Fibroblast of peridontal ligament (primary cell): ENCODE data around the gene DAGLA.
A peak's percentile ranks its signal among the peaks of the same experiment; 100 is the strongest.

Source experiments
- DNase-seq: peaks from one replicate; pipeline ENCODE4 v3.0.0-alpha.2; 2010; ENCODE audit errors: extremely low read depth

DAGLA gene

DNA sequence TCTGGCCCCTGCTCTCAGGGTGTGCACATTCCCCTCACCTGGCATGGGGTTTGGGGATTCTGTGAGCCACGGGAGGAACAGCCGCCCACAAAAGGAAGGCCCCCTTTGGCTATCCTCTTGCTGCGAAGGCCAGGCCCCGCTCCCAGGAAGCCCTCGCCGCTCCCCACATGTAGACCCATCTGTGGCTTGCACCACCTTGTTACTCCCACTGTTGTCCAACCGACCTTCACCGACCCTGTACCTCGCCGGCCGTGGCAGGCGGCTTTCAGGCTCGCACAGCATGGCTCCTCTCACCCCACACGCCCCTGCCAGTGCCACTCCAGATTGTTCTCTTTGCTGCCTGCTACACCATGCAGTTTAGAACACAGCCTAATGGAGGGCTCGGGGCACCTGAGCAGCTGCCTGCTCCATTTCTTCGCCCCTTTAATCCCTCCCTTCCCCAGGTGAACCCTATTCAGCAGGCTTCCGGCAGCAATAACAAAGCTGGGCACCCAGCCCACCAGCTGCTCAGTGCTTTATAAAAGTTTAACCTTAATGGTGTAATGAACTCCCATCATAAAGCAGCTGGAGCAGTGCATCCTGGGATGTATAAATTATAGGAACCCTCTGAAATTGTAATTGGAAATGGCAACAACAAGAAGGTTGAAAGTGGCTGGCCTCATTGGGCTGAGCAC is 10.7 kb downstream of the DAGLA start:
- DNase-seq: no peak

DNA sequence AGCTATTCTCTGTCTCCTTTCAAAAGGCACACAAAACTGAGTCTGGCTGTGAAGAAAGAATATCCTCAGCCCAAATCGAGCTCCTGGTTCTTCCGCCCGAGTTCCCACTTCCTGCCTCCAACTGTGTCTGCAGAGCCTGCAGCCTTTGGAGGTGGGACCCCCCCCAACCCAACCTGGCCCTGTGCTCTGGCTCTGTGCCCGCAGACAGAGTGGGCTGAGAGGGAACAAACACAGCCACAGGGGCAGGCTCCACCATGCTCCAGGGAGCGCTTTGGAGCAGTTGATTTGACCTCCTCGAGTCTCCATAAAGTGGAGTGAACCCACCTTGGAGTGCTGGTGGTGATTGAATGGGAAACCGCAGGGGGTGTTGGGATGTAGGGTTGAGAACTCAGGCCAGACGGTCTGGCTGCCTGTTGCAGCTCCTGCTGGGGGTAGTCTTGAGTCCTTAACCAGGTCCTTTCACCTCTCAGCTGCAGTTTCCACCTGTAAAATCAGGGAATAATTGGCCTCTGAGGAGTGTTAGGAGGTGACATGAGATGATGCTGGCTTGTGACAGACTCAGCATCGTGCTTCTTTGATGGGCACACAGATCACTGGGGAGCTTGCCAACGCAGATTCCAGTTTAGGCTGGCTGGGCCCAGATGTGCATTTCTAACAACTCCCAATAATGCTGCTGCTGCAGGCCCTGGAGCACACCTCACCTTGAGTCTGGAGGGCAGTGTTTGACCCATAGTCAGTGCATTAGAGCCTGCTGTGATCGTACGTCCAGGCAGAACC is 11.4 kb downstream of the DAGLA start:
- DNase-seq: no peak

DNA sequence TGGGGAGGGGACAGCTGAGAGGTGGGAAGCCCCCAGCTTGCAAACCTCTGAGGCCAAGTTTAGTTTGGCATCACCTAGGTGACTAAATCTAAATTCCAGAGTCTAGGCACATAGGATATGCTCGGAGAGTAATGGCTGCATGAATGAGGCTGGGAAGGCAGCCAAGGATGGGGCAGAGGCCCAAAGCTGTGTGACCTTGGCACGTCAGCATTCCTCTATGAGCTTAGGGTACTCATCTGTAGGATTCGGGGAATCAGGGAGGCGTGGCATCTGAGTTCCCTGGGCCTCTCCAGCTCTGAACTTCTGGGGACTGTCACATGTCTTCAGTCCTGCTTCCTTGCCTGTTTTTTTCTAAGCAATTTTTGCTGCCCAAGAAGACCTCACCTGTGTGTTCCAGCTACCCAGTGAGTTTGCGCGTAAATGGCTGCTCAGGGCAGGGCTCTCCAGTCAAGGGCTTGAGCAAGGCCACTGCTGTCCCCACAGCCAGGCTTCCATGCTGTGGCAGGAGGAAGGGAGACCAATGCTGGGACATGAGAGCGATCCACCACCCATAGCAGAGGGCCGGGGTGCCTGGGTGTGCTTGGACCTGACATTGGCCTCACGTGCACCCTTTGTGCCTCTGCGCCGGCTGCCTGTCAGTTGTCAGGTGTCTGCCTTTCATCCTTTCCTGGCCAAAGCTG is 13.9 kb downstream of the DAGLA start:
- DNase-seq: no peak

DNA sequence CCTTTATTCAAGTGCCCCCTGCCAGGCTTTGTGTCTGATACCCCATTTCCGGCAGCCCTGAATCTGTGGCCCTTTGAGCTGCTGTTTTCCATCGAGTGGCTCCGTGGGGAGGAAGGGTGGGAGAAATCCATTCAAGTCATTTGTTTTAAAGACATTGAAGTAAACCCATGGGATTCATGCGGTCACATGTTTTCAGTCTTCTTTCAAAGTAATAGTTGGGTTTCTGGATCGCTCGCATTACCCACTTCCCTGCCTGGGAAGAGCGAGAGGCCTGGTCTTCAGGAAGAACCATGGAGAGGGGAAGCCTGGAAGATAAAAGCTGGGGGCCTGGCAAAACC is 14.4 kb downstream of the DAGLA start:
- DNase-seq: no peak

DNA sequence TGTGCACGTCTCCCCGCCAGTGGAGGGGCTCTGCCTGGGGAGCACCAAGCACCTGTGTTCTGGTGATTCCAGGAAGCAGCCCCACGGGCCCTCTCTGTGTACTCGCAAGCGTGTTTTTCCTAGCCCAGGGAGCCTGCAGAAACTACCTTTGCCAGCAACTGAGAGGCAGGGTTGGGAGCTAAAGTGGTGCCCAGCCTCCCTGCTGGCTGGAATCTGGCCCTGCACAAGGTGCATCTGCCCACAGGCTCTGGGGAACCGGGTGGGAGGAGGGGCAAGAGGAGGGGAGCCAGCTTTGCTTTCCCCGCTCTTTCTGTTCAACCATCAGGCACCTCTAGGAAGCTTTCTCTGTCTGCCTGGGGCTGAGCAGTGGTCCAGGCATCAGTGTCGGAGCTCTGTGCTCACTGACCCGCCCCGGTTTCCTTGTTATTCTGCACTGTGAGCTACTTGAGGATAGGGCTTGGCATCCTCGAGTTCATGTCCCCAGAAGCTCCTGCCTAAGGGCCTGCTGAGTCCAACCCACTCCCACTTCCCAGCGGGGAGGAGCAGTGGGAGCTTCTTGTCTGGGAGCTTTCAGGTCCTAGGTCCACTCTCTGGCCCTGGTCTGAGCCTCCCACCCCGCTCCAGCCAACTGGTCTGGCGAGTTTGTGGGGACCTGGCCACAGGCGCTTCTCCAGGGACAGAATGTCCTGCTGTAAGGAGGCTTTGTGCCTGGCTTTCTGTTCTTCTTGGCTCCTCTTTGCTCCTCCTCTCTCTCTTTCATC is 14.9 kb downstream of the DAGLA start:
- no peak for DNase-seq

- DNase-seq: no peak
Observed at GRCh38 chr11:61695917-61696316, 15.7 kb downstream of the DAGLA start.

DNA sequence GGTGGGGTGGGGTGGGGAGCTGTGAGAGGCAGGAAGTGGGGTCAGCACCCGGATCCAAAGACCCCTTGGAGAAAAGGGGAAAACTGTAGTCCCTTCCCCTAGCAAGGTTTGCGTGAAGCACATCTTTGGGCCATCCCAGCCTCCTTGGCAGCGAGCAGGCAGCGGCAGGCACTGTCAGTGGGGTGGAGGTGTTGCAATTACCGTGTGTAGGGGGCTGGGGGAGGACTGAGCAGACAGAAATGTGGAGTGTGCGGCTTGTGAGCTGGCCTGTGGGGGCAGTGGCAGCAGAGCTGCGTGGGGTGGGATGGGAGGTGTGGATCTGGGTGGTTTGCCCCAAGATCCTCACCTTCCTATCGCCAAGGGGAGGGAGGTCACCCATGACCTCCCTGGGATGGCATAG is 16.4 kb downstream of the DAGLA start:
- DNase-seq: no peak

DNA sequence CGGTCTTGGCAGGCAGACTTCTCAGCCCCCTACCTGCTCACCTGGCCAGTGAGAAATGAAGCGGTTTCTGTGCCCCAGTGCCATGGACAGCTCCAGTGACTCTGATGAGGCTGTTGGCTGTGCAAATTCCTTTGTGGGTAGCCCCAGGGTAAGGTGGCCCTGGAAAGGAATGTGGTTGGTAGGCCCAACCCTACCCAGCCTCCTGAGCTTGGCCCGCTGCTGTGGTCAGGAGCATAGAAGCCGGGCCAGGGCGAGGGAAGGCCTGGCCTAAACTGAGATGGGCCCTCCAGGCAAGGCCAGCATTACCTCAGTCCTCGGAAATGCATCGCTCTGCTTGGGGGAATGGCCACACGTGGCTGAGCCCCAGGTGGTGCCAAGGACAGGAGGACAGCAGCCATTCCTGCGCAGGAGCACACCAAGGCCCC is 16.9 kb downstream of the DAGLA start:
- DNase-seq: no peak

DNA sequence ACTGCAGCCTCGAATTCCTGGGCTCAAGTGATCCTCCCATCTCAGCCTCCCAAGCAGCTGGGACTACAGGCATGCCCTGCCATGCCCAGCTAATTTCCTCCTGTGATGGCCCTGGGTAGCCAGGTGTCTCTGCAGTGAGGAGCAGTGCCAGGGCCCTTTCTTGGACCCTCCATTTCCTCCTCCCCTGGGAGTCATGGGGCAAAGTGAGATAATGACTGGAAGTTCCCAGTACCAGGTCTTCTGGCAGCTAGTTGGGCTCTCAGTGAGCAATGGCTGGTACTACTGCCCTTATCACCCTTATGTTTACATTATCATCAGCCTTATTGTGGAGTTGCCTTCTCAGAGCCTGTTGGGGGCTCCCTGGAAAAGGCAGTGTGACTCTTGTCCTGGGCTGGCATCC is 17.6 kb downstream of the DAGLA start:
- DNase-seq: no peak

DNA sequence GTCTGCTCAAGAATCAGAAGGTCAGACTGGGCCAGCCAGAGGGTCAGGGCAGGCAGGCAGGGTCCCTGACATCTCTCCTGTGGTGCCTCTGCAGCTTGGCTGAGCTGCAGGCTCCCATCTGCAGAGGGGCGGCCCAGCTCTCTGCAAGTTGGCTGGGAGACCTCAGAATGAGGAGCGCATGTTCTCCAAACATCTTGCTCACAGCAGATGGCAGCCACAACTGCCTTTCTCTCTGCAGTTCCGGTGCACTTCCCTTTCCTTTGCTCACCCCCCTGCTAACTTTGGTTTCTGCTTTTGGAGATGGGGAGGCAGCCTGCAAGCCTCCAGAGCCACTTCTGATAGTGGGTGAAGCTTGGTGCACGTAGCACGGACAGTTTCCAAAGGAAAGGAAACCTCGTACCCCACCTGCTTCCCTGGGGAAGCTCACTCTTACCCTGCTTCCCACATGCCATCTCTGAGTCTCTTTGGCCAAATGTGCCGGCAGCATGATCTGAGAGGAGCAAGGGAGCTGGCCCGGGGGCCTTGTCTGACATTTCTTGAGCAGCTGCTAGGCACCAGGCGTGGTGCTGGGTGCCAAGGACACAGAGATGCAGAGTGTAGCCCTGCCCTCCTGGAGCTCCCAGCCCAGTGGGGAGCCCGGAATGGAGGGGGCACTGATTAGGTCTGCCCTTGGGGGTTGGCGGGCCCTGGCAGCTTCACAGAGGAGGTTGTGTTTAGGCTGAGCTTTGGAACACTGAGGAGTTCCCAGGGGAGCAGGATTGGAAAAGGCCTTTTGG is 18.2 kb downstream of the DAGLA start:
- no peak for DNase-seq

DNA sequence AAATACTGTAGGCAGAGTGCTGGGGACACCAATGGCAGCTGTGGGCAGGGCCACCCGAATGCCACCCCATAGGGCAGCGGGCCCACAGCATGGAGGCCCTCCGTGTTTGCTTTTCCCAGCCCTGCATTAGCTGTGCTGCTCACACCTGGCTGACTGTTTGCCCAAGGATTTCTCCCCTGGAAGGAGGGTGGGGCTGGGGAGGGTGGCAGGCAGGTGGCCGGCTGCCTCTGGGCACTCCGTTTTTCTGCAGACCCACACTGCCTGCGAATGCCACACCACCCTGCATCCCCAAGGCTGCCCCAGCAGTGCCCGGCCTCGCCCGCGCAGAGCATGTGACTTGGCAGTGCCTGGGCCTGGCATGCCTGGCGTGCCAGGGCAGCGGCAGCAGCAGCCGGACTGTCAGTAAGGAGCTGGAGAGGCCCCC is 19.6 kb downstream of the DAGLA start:
- no peak for DNase-seq

DNA sequence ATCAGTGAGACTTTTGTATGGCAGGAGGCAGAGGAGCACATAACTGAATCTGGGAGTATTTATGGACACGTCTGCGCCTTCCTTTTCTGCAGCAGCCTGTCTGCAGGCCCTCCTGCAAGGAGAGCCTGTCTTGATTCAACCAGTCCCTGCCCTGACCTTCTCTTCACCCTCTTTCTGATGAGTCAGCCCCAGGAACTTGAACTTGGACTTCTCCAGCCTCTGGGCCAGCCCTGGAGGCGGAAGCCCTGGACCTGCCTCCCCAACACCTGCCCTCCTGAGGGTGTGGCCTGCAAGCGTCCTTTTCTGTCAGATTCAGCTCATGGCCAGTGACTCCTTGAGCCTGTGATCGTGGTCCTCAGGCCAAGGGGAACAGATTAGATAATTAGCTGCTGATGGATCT is 20.0 kb downstream of the DAGLA start:
- peak; percentile 52 for DNase-seq

GRCh38 chr11:61700720-61701119 is 20.5 kb downstream of the DAGLA start:
- no peak for DNase-seq

GRCh38 chr11:61701242-61701886 is 21.2 kb downstream of the DAGLA start:
- no peak for DNase-seq

- no peak for DNase-seq
Observed at GRCh38 chr11:61702701-61703312, 22.6 kb downstream of the DAGLA start.

GRCh38 chr11:61704838-61705237 is 24.6 kb downstream of the DAGLA start:
- no peak for DNase-seq

DNA sequence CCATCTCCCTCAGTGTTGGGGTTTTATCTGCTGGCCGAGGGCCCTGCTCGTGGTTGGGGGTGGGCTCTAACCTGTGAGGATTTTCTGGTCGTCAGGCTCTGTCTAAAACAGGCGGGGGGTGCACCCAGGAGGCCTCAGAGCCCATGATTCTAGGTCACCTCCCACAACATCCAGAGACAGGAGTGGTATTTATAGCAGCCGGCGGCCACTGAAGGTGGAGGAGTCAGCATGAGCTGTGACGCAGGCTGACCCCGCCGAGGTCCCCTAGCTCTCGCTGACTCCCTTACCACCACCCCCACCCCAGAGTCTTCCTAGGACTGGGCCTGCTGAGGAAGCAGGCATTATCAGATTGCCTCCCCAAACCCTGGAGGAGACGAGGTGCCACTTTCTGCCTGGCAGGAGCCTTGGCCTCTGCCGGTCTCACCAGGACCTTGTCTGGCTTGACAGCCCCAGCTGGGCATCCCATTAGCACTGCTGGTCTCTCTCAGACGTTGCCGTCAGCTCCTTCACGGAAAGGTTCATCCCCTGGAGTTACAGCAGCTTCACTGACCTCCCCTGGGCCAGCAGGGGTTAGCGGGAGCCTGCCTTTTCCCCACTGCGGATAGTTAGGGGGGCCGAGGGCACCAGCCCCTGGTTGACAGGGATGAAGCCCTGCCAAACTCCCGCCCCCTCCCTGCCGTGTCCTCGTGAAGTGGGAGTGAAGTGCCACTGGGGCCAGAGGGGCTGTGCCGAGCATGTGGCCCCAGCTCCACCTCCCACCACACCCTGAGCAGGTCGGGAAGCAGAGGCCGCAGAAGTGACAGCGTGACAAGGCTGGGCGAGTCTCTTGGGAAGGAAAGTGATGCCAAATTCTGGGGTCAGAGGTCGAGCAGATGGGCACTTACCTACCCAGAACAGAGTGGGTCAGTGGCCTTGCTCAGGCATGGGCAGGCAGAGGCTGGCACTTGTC is 26.5 kb downstream of the DAGLA start:
- no peak for DNase-seq

- no peak for DNase-seq
Observed at GRCh38 chr11:61707574-61707973, 27.4 kb downstream of the DAGLA start.

- DNase-seq: no peak
Observed at GRCh38 chr11:61709110-61709509, 28.9 kb downstream of the DAGLA start.
